Measurements from ENCODE around the gene CAPN13.

DNA sequence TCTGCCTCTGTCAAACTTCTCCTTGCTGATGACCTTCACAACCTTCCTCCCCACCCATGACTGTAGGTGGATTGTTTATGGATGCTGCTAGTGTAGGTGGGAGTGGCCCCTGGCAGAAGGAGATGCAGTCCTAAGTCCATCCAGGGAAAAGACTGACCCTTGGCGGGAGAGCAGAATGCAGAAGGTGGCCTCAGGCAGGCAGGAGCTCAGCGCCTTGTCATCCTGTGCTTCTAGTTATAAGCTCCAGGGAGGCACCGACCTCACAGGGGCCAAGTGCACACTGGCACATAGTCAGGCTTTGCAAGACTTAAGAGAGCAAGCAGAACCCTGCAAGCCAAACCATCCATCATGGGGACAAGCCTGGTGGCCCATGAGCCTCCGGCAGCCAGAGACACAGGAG, 74.4 kb downstream of the CAPN13 start:
- TF ChIP-seq CREB1 (IDR thresholded peaks at IDR 0.05; ENCODE audit: low read depth), result no peak
- TF ChIP-seq NFIC (IDR thresholded peaks at IDR 0.05), result no peak
- no peak for TF ChIP-seq TEAD4 (IDR thresholded peaks at IDR 0.05)
- no peak for TF ChIP-seq TAF1 (IDR thresholded peaks at IDR 0.05; ENCODE audit: low read depth)
- TF ChIP-seq, protein P1, sequence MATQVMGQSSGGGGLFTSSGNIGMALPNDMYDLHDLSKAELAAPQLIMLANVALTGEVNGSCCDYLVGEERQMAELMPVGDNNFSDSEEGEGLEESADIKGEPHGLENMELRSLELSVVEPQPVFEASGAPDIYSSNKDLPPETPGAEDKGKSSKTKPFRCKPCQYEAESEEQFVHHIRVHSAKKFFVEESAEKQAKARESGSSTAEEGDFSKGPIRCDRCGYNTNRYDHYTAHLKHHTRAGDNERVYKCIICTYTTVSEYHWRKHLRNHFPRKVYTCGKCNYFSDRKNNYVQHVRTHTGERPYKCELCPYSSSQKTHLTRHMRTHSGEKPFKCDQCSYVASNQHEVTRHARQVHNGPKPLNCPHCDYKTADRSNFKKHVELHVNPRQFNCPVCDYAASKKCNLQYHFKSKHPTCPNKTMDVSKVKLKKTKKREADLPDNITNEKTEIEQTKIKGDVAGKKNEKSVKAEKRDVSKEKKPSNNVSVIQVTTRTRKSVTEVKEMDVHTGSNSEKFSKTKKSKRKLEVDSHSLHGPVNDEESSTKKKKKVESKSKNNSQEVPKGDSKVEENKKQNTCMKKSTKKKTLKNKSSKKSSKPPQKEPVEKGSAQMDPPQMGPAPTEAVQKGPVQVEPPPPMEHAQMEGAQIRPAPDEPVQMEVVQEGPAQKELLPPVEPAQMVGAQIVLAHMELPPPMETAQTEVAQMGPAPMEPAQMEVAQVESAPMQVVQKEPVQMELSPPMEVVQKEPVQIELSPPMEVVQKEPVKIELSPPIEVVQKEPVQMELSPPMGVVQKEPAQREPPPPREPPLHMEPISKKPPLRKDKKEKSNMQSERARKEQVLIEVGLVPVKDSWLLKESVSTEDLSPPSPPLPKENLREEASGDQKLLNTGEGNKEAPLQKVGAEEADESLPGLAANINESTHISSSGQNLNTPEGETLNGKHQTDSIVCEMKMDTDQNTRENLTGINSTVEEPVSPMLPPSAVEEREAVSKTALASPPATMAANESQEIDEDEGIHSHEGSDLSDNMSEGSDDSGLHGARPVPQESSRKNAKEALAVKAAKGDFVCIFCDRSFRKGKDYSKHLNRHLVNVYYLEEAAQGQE (IDR thresholded peaks at IDR 0.05; ENCODE audit: low read depth), result no peak
- no peak for TF ChIP-seq EP300 (IDR thresholded peaks at IDR 0.05; ENCODE audit: borderline replicate concordance)
- TF ChIP-seq, protein P2, sequence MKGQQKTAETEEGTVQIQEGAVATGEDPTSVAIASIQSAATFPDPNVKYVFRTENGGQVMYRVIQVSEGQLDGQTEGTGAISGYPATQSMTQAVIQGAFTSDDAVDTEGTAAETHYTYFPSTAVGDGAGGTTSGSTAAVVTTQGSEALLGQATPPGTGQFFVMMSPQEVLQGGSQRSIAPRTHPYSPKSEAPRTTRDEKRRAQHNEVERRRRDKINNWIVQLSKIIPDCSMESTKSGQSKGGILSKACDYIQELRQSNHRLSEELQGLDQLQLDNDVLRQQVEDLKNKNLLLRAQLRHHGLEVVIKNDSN (IDR thresholded peaks at IDR 0.05), result no peak
- no peak for TF ChIP-seq TCF12 (IDR thresholded peaks at IDR 0.05; ENCODE audit: low read depth)
